Measurements from ENCODE around the gene KCNB1. TPM values are rescaled to one million over a fixed set of nuclear protein-coding genes. Genes with fewer than 3 reads are reported as not detected.

The KCNB1 gene
- total RNA-seq, 1 experiment from 2014 or later, result 0.68 TPM

GRCh38 chr20:49361862-49362660 lies 120.4 kb downstream of the KCNB1 start:
- Mint-ChIP-seq H3K9me3 (no peaks in the 10 kb centered on the region), H3K27me3 (ENCODE audit: low read depth) (peaks cover 11% of the 10 kb centered on the region; the same call in 1 of the 2 replicates), H3K4me1 (no peaks in the 10 kb centered on the region), H3K36me3 (ENCODE audit: insufficient read depth in 1 of 3, low read depth in 3 of 3) (no peaks in the 10 kb centered on the region), H3K4me3 (no peak overlapping the region), H3K27ac (no peak overlapping the region; a peak in 1 of 7 replicates)
- H4K8ac ChIP-seq (replicated peaks; ENCODE audit: insufficient read length, low read depth, low read length), result no peak overlapping the region
- no peaks in the 10 kb centered on the region for H3K79me2 ChIP-seq (ENCODE audit: insufficient read depth, low read length)
- H3K23ac ChIP-seq (ENCODE audit: insufficient read length, low read depth, low read length), result no peak overlapping the region
- H2BK12ac ChIP-seq (ENCODE audit: insufficient read length, low read depth, low read length), result no peak overlapping the region
- H3T11ph ChIP-seq (ENCODE audit: low read length), result no peak overlapping the region
- no peak overlapping the region for H3K27ac ChIP-seq (ENCODE audit: insufficient read length, low read depth, low read length)
- no peak overlapping the region for H2BK120ac ChIP-seq (ENCODE audit: low read depth, low read length, poor library complexity, severe bottlenecking)
- H3K4me1 ChIP-seq (ENCODE audit: insufficient read depth, low read length), result no peaks in the 10 kb centered on the region
- no peaks in the 10 kb centered on the region for H4K20me1 ChIP-seq (ENCODE audit: control insufficient read depth, insufficient read depth, insufficient read length)
- no peak overlapping the region for H3K4ac ChIP-seq (ENCODE audit: low read depth, low read length)
- H2BK5ac ChIP-seq (ENCODE audit: insufficient read length, low read length), result no peak overlapping the region
- H3K27me3 ChIP-seq (ENCODE audit: insufficient read depth, low read length), result no peaks in the 10 kb centered on the region
- H3K18ac ChIP-seq (ENCODE audit: insufficient read length, low read depth, low read length), result no peak overlapping the region
- no peak overlapping the region for H4K91ac ChIP-seq (ENCODE audit: insufficient read length, low read depth, low read length)
- TF ChIP-seq, protein P1, sequence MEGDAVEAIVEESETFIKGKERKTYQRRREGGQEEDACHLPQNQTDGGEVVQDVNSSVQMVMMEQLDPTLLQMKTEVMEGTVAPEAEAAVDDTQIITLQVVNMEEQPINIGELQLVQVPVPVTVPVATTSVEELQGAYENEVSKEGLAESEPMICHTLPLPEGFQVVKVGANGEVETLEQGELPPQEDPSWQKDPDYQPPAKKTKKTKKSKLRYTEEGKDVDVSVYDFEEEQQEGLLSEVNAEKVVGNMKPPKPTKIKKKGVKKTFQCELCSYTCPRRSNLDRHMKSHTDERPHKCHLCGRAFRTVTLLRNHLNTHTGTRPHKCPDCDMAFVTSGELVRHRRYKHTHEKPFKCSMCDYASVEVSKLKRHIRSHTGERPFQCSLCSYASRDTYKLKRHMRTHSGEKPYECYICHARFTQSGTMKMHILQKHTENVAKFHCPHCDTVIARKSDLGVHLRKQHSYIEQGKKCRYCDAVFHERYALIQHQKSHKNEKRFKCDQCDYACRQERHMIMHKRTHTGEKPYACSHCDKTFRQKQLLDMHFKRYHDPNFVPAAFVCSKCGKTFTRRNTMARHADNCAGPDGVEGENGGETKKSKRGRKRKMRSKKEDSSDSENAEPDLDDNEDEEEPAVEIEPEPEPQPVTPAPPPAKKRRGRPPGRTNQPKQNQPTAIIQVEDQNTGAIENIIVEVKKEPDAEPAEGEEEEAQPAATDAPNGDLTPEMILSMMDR (conservative IDR thresholded peaks at IDR 0.05), result no peak
- no peaks in the 10 kb centered on the region for H3K23me2 ChIP-seq (ENCODE audit: insufficient read length, low read depth, low read length, poor library complexity, severe bottlenecking)
- no peak overlapping the region for H2BK15ac ChIP-seq (ENCODE audit: low read depth, low read length)
- WGBS (ENCODE audit: extremely low coverage, insufficient read length, low lambda C conversion rate), result no CpG with 5 or more reads among the region's 4 CpGs
- no peak overlapping the region for H3K14ac ChIP-seq (ENCODE audit: insufficient read depth, low read length)
- H2BK20ac ChIP-seq (ENCODE audit: low read depth, low read length, poor library complexity, severe bottlenecking), result no peak overlapping the region
- H4K5ac ChIP-seq (ENCODE audit: insufficient read length, low read depth, low read length), result no peak overlapping the region
- H2AFZ ChIP-seq (ENCODE audit: low read length), result no peak overlapping the region
- H3K56ac ChIP-seq (ENCODE audit: insufficient read length, low read depth, low read length), result no peak overlapping the region
- H3K9ac ChIP-seq (ENCODE audit: extremely low read depth, insufficient read length, low read length), result no peak overlapping the region
- DNase-seq, result no peak
- no peak overlapping the region for H2AK5ac ChIP-seq (ENCODE audit: insufficient read length, low read length)
- H3K79me1 ChIP-seq (ENCODE audit: insufficient read depth, low read depth, low read length, poor library complexity, severe bottlenecking), result no peaks in the 10 kb centered on the region
- H3K4me2 ChIP-seq (ENCODE audit: insufficient read depth, insufficient read length, low read length), result no peak overlapping the region
- H3K9me3 ChIP-seq (ENCODE audit: control insufficient read depth, low read depth, low read length), result no peaks in the 10 kb centered on the region

Measured in H9 (cell line).